Glutamatergic neuron (in vitro differentiated cells): ENCODE measurements around the gene PTPRR. TPM values are rescaled to one million over a fixed set of nuclear protein-coding genes. Genes with fewer than 3 reads are reported as not detected.

Experiments
- DNase-seq: peaks from one replicate; pipeline ENCODE4 v3.0.0; 2022
- H3K27ac Mint-ChIP-seq: one replicate; pipeline ENCODE4 v1.8.0; 2020; ENCODE audit warnings: mild to moderate bottlenecking, mixed read lengths, inconsistent platforms; ENCODE audit not compliant: unreplicated experiment
- H3K27me3 Mint-ChIP-seq: one replicate; pipeline ENCODE4 v1.8.0; 2020; ENCODE audit warnings: mild to moderate bottlenecking, moderate library complexity, mixed read lengths, inconsistent platforms; ENCODE audit not compliant: unreplicated experiment
- H3K36me3 Mint-ChIP-seq: one replicate; pipeline ENCODE4 v1.8.0; 2020; ENCODE audit warnings: mild to moderate bottlenecking, mixed read lengths, inconsistent platforms; ENCODE audit not compliant: unreplicated experiment
- H3K4me1 Mint-ChIP-seq: one replicate; pipeline ENCODE4 v1.8.0; 2020; ENCODE audit warnings: mild to moderate bottlenecking, low read depth, mixed read lengths, inconsistent platforms; ENCODE audit not compliant: unreplicated experiment
- H3K4me3 Mint-ChIP-seq: one replicate; pipeline ENCODE4 v1.8.0; 2020; ENCODE audit warnings: mild to moderate bottlenecking, mixed read lengths, inconsistent platforms; ENCODE audit not compliant: unreplicated experiment
- H3K9me3 Mint-ChIP-seq: one replicate; pipeline ENCODE4 v1.8.0; 2020; ENCODE audit warnings: mild to moderate bottlenecking, moderate library complexity, mixed read lengths, inconsistent platforms; ENCODE audit not compliant: unreplicated experiment
- CTCF ChIP-seq: fragments of 200-600 bp; sonication (generic); IDR thresholded peaks from one replicate; pipeline ENCODE4 v1.5.0; 2021; ENCODE audit not compliant: partially characterized antibody, unreplicated experiment
- total RNA-seq: library from RNA; stranded (reverse); fragmentation: NEBNext Ultra II Directional; extraction: Animal tissue kit (Norgen Biotek cat#: 25700); gene quantifications from one replicate; pipeline ENCODE4 v1.2.1, GENCODE V29; 2021; ENCODE audit not compliant: unreplicated experiment

The PTPRR gene
- total RNA-seq, 1 donor from 2014 or later: 0.34 TPM

GRCh38 chr12:70785896-70786295 lies 134.6 kb downstream of the PTPRR start:
- H3K4me1 Mint-ChIP-seq: no peaks in the 10 kb centered on the region
- no peaks in the 10 kb centered on the region for H3K9me3 Mint-ChIP-seq
- no peak for DNase-seq
- TF ChIP-seq CTCF: no peak
- H3K27ac Mint-ChIP-seq: no peak overlapping the region
- H3K4me3 Mint-ChIP-seq: no peak overlapping the region
- no peaks in the 10 kb centered on the region for H3K36me3 Mint-ChIP-seq
- no peaks in the 10 kb centered on the region for H3K27me3 Mint-ChIP-seq

GRCh38 chr12:70784042-70784668 lies 136.4 kb downstream of the PTPRR start:
- Mint-ChIP-seq H3K27ac (no peak overlapping the region), H3K4me3 (no peak overlapping the region), H3K27me3 (no peaks in the 10 kb centered on the region), H3K9me3 (peaks cover 3% of the 10 kb centered on the region), H3K4me1 (no peaks in the 10 kb centered on the region), H3K36me3 (no peaks in the 10 kb centered on the region)
- DNase-seq: no peak
- no peak for TF ChIP-seq CTCF

GRCh38 chr12:70783455-70783854 lies 137.1 kb downstream of the PTPRR start:
- Mint-ChIP-seq H3K9me3 (peaks cover 3% of the 10 kb centered on the region), H3K27ac (no peak overlapping the region), H3K4me1 (no peaks in the 10 kb centered on the region), H3K27me3 (no peaks in the 10 kb centered on the region), H3K4me3 (no peak overlapping the region), H3K36me3 (no peaks in the 10 kb centered on the region)
- no peak for DNase-seq
- TF ChIP-seq CTCF: no peak

- Mint-ChIP-seq H3K4me1 (peaks cover under 1% of the 10 kb centered on the region), H3K27me3 (no peaks in the 10 kb centered on the region), H3K27ac (no peak overlapping the region), H3K4me3 (no peak overlapping the region), H3K36me3 (no peaks in the 10 kb centered on the region), H3K9me3 (peaks cover 3% of the 10 kb centered on the region)
- no peak for DNase-seq
- no peak for TF ChIP-seq CTCF
Measured at GRCh38 chr12:70779250-70779649, 141.3 kb downstream of the PTPRR start.

GRCh38 chr12:70774055-70774454 lies 146.5 kb downstream of the PTPRR start:
- Mint-ChIP-seq H3K27ac (no peak overlapping the region), H3K36me3 (no peaks in the 10 kb centered on the region), H3K4me1 (peaks cover 3% of the 10 kb centered on the region), H3K9me3 (no peaks in the 10 kb centered on the region), H3K4me3 (no peak overlapping the region), H3K27me3 (no peaks in the 10 kb centered on the region)
- DNase-seq: no peak
- TF ChIP-seq CTCF: no peak
